CD14-positive monocyte (primary cell): Measurements from ENCODE around the gene IFRD1. TPM values are rescaled to one million over a fixed set of nuclear protein-coding genes. Genes with fewer than 3 reads are reported as not detected.

Source experiments
- DNase-seq, 3 donors: peaks; one replicate each; pipeline ENCODE4 v3.0.0-alpha.2; 2011 to 2022
- H2AFZ ChIP-seq: 2 replicates; pipeline ENCODE4 v1.6.0; 2012; ENCODE audit warnings: mild to moderate bottlenecking, low read depth, low read length, inconsistent platforms; ENCODE audit not compliant: insufficient read depth, poor library complexity, severe bottlenecking
- H3K27ac ChIP-seq, 2 donors: 1 replicate in 1 of 2; 2 replicates in 1 of 2; pipeline ENCODE4 v1.5.1; 2012 to 2013; ENCODE audit warnings: low read length in 2 of 2, control low read depth in 1 of 2, inconsistent platforms in 1 of 2, low read depth in 1 of 2, mild to moderate bottlenecking in 1 of 2
- H3K27me3 ChIP-seq, 2 donors: one replicate each; pipeline versions ENCODE4 v1.6.0 to v1.6.1; 2011 to 2013; ENCODE audit warnings: low read length in 2 of 2; ENCODE audit not compliant: control insufficient read depth in 2 of 2, insufficient read depth in 2 of 2
- H3K36me3 ChIP-seq, 2 donors: replicated peaks in 1 of 2; 1 replicate in 1 of 2; 2 replicates in 1 of 2; pipeline versions ENCODE4 v1.5.1 to v1.6.1; 2012 to 2013; ENCODE audit warnings: low read length in 2 of 2, control low read depth in 1 of 2, inconsistent platforms in 1 of 2, mild to moderate bottlenecking in 1 of 2; ENCODE audit not compliant: insufficient read depth in 2 of 2, control insufficient read depth in 1 of 2
- H3K4me1 ChIP-seq, 2 donors: 1 replicate in 1 of 2; 2 replicates in 1 of 2; pipeline versions ENCODE4 v1.5.1 to v1.6.1; 2012 to 2013; ENCODE audit warnings: low read length in 2 of 2, control low read depth in 1 of 2, inconsistent platforms in 1 of 2, mild to moderate bottlenecking in 1 of 2, moderate library complexity in 1 of 2; ENCODE audit not compliant: insufficient read depth in 2 of 2, control insufficient read depth in 1 of 2
- H3K4me2 ChIP-seq: replicated peaks from 2 replicates; pipeline ENCODE3; 2012; ENCODE audit warnings: low read length, moderate library complexity, mild to moderate bottlenecking; ENCODE audit not compliant: poor library complexity, severe bottlenecking; ENCODE audit errors: extremely low read depth
- H3K4me3 ChIP-seq, 3 experiments: fragments of 200-600 bp in 1 of 3; sonication (generic) in 1 of 3; replicated peaks in 1 of 3; 1 replicate in 2 of 3; 2 replicates in 1 of 3; pipeline ENCODE4 v1.5.1; 2011 to 2013; ENCODE audit warnings: low read length in 3 of 3, mild to moderate bottlenecking in 3 of 3, control low read depth in 2 of 3, low read depth in 2 of 3, inconsistent platforms in 1 of 3, moderate library complexity in 1 of 3
- H3K79me2 ChIP-seq: 2 replicates; pipeline ENCODE4 v1.6.0; 2012; ENCODE audit warnings: mild to moderate bottlenecking, control low read depth, inconsistent platforms, low read length, moderate library complexity; ENCODE audit not compliant: insufficient read depth
- H3K9ac ChIP-seq: 2 replicates; pipeline ENCODE4 v1.6.0; 2017; ENCODE audit warnings: low read length, mild to moderate bottlenecking; ENCODE audit not compliant: insufficient read depth, poor library complexity, severe bottlenecking
- H3K9me3 ChIP-seq, 2 donors: replicated peaks in 1 of 2; 1 replicate in 1 of 2; 2 replicates in 1 of 2; pipeline versions ENCODE4 v1.5.1 to v1.6.1; 2012 to 2013; ENCODE audit warnings: low read length in 2 of 2, control low read depth in 1 of 2; ENCODE audit not compliant: control insufficient read depth in 1 of 2, insufficient read depth in 1 of 2
- H4K20me1 ChIP-seq: 2 replicates; pipeline ENCODE4 v1.6.0; 2012; ENCODE audit warnings: mild to moderate bottlenecking, low read length, control low read depth, moderate library complexity; ENCODE audit not compliant: insufficient read depth
- H3K27ac Mint-ChIP-seq, 7 donors: one replicate each; pipeline ENCODE4 v1.8.0; 2020; ENCODE audit warnings: mild to moderate bottlenecking in 7 of 7, mixed read lengths in 7 of 7, moderate library complexity in 6 of 7, inconsistent platforms in 2 of 7
- H3K27me3 Mint-ChIP-seq, 3 donors: one replicate each; pipeline ENCODE4 v1.8.0; 2021 to 2022; ENCODE audit warnings: low read depth in 3 of 3, mild to moderate bottlenecking in 3 of 3, mixed read lengths in 3 of 3, moderate library complexity in 3 of 3, inconsistent platforms in 1 of 3
- H3K36me3 Mint-ChIP-seq, 2 donors: one replicate each; pipeline ENCODE4 v1.8.0; 2020; ENCODE audit warnings: mixed read lengths in 2 of 2, inconsistent platforms in 1 of 2, mild to moderate bottlenecking in 1 of 2
- H3K4me1 Mint-ChIP-seq: one replicate; pipeline ENCODE4 v1.8.0; 2020; ENCODE audit warnings: mild to moderate bottlenecking, mixed read lengths
- H3K4me3 Mint-ChIP-seq, 2 donors: one replicate each; pipeline ENCODE4 v1.8.0; 2020; ENCODE audit warnings: mild to moderate bottlenecking in 2 of 2, mixed read lengths in 2 of 2, moderate library complexity in 1 of 2
- H3K9me3 Mint-ChIP-seq, 7 donors: one replicate each; pipeline ENCODE4 v1.8.0; 2020 to 2022; ENCODE audit warnings: mixed read lengths in 7 of 7, mild to moderate bottlenecking in 6 of 7, moderate library complexity in 6 of 7, inconsistent platforms in 2 of 7
- CTCF ChIP-seq: fragments of 200-600 bp; IDR thresholded peaks from one replicate; pipeline ENCODE4 v1.8.0; 2022; ENCODE audit warnings: antibody characterized with exemption, mild to moderate bottlenecking
- WGBS: methylation state at CpG from one replicate; pipeline ENCODE4 v1.1.5; 2013; ENCODE audit warnings: missing lambda C conversion rate; ENCODE audit not compliant: insufficient coverage; 5-methylcytosine and 5-hydroxymethylcytosine counted together
- intact Hi-C, 2 donors: fragments of 100-400 bp; cut with micrococcal nuclease; formaldehyde crosslinking; loops; one replicate each; pipeline versions ENCODE4 v1.15.0 to v1.15.1; 2023
- polyA plus RNA-seq, 3 donors: library from polyadenylated mRNA; depleted of rRNA in 1 of 3; unstranded in 2 of 3; stranded (reverse) in 1 of 3; fragments of 300-500 nt in 2 of 3; fragments of >200 nt in 1 of 3; fragmentation: Illumina TruSeq in 2 of 3; gene quantifications; 1 replicate in 2 of 3; 2 replicates in 1 of 3; pipeline ENCODE4 v1.2.3, GENCODE V29; 2012 to 2021

The IFRD1 gene
- polyA plus RNA-seq, 3 donors, result 13.6 to 81.6 (median 18.7) TPM

GRCh38 chr7:112510001-112510742, 59.9 kb downstream of the IFRD1 start:
- H3K27me3 Mint-ChIP-seq, result peaks cover 1 to 6% (median 3%) of the 10 kb centered on the region in 3 donors

GRCh38 chr7:112510743-112511110, 60.5 kb downstream of the IFRD1 start:
- H3K79me2 ChIP-seq, result no peaks in the 10 kb centered on the region
- peaks cover 17 to 19% of the 10 kb centered on the region in 2 donors for H3K4me1 ChIP-seq
- H3K27me3 Mint-ChIP-seq, result peaks cover 1 to 6% (median 3%) of the 10 kb centered on the region in 3 donors
- H3K4me2 ChIP-seq, result peak overlapping the region; percentile 33
- intact Hi-C loops, result no loop called here
- peak overlapping the region; percentile 53 for H2AFZ ChIP-seq
- H3K9me3 ChIP-seq, result no peaks in the 10 kb centered on the region
- H3K27me3 ChIP-seq, result no peaks in the 10 kb centered on the region
- DNase-seq, result no peak
- peak overlapping the region in 1 of 2 donors; percentile 76 for H3K27ac ChIP-seq
- peak overlapping the region in 6 of 7 donors; percentile 80 to 93 (median 90) for H3K27ac Mint-ChIP-seq
- H3K9ac ChIP-seq, result no peak overlapping the region
- H3K36me3 ChIP-seq, result no peaks in the 10 kb centered on the region
- peaks cover 14% of the 10 kb centered on the region for H3K4me1 Mint-ChIP-seq
- peaks cover 0 to 3% (median 1%) of the 10 kb centered on the region in 7 donors for H3K9me3 Mint-ChIP-seq
- no peak for TF ChIP-seq CTCF
- no peaks in the 10 kb centered on the region for H3K36me3 Mint-ChIP-seq
- peak overlapping the region in 1 of 2 donors; percentile 71 for H3K4me3 Mint-ChIP-seq
- H4K20me1 ChIP-seq, result no peaks in the 10 kb centered on the region
- H3K4me3 ChIP-seq, result peak overlapping the region in 1 of 3 experiments; percentile 38

More at GRCh38 chr7:112510001-112510742, 59.9 kb downstream of the IFRD1 start:
- Histone ChIP-seq H3K27me3 (no peaks in the 10 kb centered on the region), H3K27ac (peak overlapping the region; percentile 28 to 76), H2AFZ (peak overlapping the region; percentile 53), H3K4me2 (peak overlapping the region; percentile 33), H4K20me1 (no peaks in the 10 kb centered on the region), H3K9ac (peak overlapping the region; percentile 25), H3K9me3 (no peaks in the 10 kb centered on the region), H3K4me1 (peaks cover 17 to 19% of the 10 kb centered on the region in 2 donors), H3K79me2 (no peaks in the 10 kb centered on the region), H3K4me3 (peak overlapping the region in 1 of 3 experiments; percentile 38), H3K36me3 (no peaks in the 10 kb centered on the region)
- intact Hi-C loops, result no loop called here
- WGBS, result 0% methylated on average over 1 of the region's 5 CpGs
- Mint-ChIP-seq H3K9me3 (peaks cover 0 to 3% (median 1%) of the 10 kb centered on the region in 7 donors), H3K36me3 (no peaks in the 10 kb centered on the region), H3K4me3 (peak overlapping the region in 1 of 2 donors; percentile 71), H3K4me1 (peaks cover 14% of the 10 kb centered on the region), H3K27ac (peak overlapping the region; percentile 80 to 93 (median 90))
- peak; percentile 72 to 83 (median 73) for DNase-seq
- no peak for TF ChIP-seq CTCF
